Kidney epithelial cell (primary cell): ENCODE measurements around the gene P2RY13. TPM values are rescaled to one million over a fixed set of nuclear protein-coding genes. Genes with fewer than 3 reads are reported as not detected.

Experiments used
- DNase-seq: peaks from one replicate; pipeline ENCODE4 v3.0.0-alpha.2; 2010; ENCODE audit warnings: low read depth
- H3K27me3 ChIP-seq: 2 replicates; pipeline ENCODE4 v1.6.0; 2011; ENCODE audit warnings: low read length; ENCODE audit not compliant: control insufficient read depth, insufficient read depth
- H3K36me3 ChIP-seq: 2 replicates; pipeline ENCODE4 v1.5.1; 2011; ENCODE audit warnings: low read length; ENCODE audit not compliant: control insufficient read depth, insufficient read depth
- H3K4me3 ChIP-seq: 2 replicates; pipeline ENCODE4 v1.5.1; 2011; ENCODE audit warnings: low read depth, mild to moderate bottlenecking, control low read depth, low read length
- CTCF ChIP-seq: IDR thresholded peaks from 2 replicates; pipeline ENCODE4 v1.5.1; 2011; ENCODE audit warnings: mild to moderate bottlenecking, moderate library complexity, low read length, control low read depth, inconsistent platforms; ENCODE audit not compliant: insufficient read depth, poor library complexity, severe bottlenecking
- total RNA-seq: library from RNA; depleted of rRNA; stranded (reverse); fragments of >200 nt; gene quantifications from 2 replicates; pipeline ENCODE4 v1.2.3, GENCODE V29; 2015

The P2RY13 gene
- total RNA-seq, 1 donor from 2014 or later: 0.13 TPM

GRCh38 chr3:151290673-151291072, 38.7 kb downstream of the P2RY13 start:
- Histone ChIP-seq H3K36me3 (no peaks in the 10 kb centered on the region), H3K27me3 (no peaks in the 10 kb centered on the region), H3K4me3 (no peak overlapping the region)
- peak; percentile 42 for TF ChIP-seq CTCF
- DNase-seq: no peak

- TF ChIP-seq CTCF: no peak
- Histone ChIP-seq H3K27me3 (no peaks in the 10 kb centered on the region), H3K36me3 (no peaks in the 10 kb centered on the region), H3K4me3 (no peak overlapping the region)
- DNase-seq: no peak
Observed at GRCh38 chr3:151289445-151289844, 39.9 kb downstream of the P2RY13 start.

GRCh38 chr3:151285940-151286339, 43.4 kb downstream of the P2RY13 start:
- no peaks in the 10 kb centered on the region for H3K27me3 ChIP-seq
- H3K4me3 ChIP-seq: no peak overlapping the region
- no peak for TF ChIP-seq CTCF
- DNase-seq: no peak
- no peaks in the 10 kb centered on the region for H3K36me3 ChIP-seq

- DNase-seq: peak; percentile 28
- TF ChIP-seq CTCF: no peak
- H3K27me3 ChIP-seq: no peaks in the 10 kb centered on the region
- H3K36me3 ChIP-seq: no peaks in the 10 kb centered on the region
- no peak overlapping the region for H3K4me3 ChIP-seq
Observed at GRCh38 chr3:151283907-151284461, 45.4 kb downstream of the P2RY13 start.

- no peak for DNase-seq
- Histone ChIP-seq H3K36me3 (no peaks in the 10 kb centered on the region), H3K4me3 (no peak overlapping the region), H3K27me3 (no peaks in the 10 kb centered on the region)
- no peak for TF ChIP-seq CTCF
Observed at GRCh38 chr3:151283387-151283786, 46.0 kb downstream of the P2RY13 start.

- H3K4me3 ChIP-seq: no peak overlapping the region
- DNase-seq: no peak
- TF ChIP-seq CTCF: peak; percentile 57
- H3K36me3 ChIP-seq: no peaks in the 10 kb centered on the region
- no peaks in the 10 kb centered on the region for H3K27me3 ChIP-seq
Observed at GRCh38 chr3:151282921-151283320, 46.4 kb downstream of the P2RY13 start.
